IMR-90 (cell line): ENCODE results near the gene FUT7. TPM values are rescaled to one million over a fixed set of nuclear protein-coding genes. Genes with fewer than 3 reads are reported as not detected.

Source experiments
- ATAC-seq: fragments of 200-7000 bp; cut with Tn5 transposase; 2 replicates; pipeline ENCODE4 v1.9.1; 2020; ENCODE audit warnings: low read depth, mild to moderate bottlenecking, moderate library complexity
- BruUV-seq: library from RNA; stranded (reverse); fragments of 400-500 nt; replicated peaks from 2 replicates; lab custom pipeline; 2021; lab: Mats Ljungman, UMichigan
- CTCF ChIA-PET: fragments of 300-600 bp; formaldehyde crosslinking; extraction: SDS; loops from one replicate; lab custom pipeline; 2021; ENCODE audit warnings: antibody characterized with exemption; lab: Yijun Ruan, JAX
- POLR2A ChIA-PET: fragments of 300-600 bp; sonication (Branson Sonifier 250); formaldehyde crosslinking; loops from one replicate; lab custom pipeline; 2022; ENCODE audit warnings: antibody characterized with exemption; ENCODE audit not compliant: unreplicated experiment; lab: Charles Lee
- DNase-seq: peaks from one replicate; pipeline ENCODE4 v3.0.0; 2013
- H2AFZ ChIP-seq: replicated peaks from 2 replicates; pipeline ENCODE3; 2013; ENCODE audit warnings: low read length, mild to moderate bottlenecking; ENCODE audit not compliant: poor library complexity
- H2AK5ac ChIP-seq: 2 replicates; pipeline ENCODE4 v1.6.1; 2013; ENCODE audit warnings: low read depth, low read length, inconsistent platforms
- H2AK9ac ChIP-seq: replicated peaks from 2 replicates; pipeline ENCODE3; 2013; ENCODE audit warnings: mild to moderate bottlenecking, low read depth, low read length, moderate library complexity; ENCODE audit not compliant: poor library complexity
- H2BK120ac ChIP-seq: 2 replicates; pipeline ENCODE4 v1.6.1; 2013; ENCODE audit warnings: low read depth, low read length, inconsistent platforms
- H2BK15ac ChIP-seq: 3 replicates; pipeline ENCODE4 v1.6.1; 2013; ENCODE audit warnings: low read depth, low read length, inconsistent platforms
- H2BK20ac ChIP-seq: 2 replicates; pipeline ENCODE4 v1.6.1; 2013; ENCODE audit warnings: low read depth, mild to moderate bottlenecking, inconsistent platforms, low read length, moderate library complexity
- H2BK5ac ChIP-seq: 2 replicates; pipeline ENCODE4 v1.6.1; 2013; ENCODE audit warnings: mild to moderate bottlenecking, low read depth, low read length, inconsistent platforms; ENCODE audit not compliant: poor library complexity, severe bottlenecking
- H3K14ac ChIP-seq: replicated peaks from 2 replicates; pipeline ENCODE4 v1.6.1; 2013; ENCODE audit warnings: low read depth, low read length, inconsistent platforms
- H3K18ac ChIP-seq: 2 replicates; pipeline ENCODE4 v1.6.1; 2013; ENCODE audit warnings: low read depth, low read length, control low read depth
- H3K23ac ChIP-seq: 2 replicates; pipeline ENCODE4 v1.6.1; 2013; ENCODE audit warnings: low read depth, low read length, inconsistent platforms
- H3K27ac ChIP-seq: 2 replicates; pipeline ENCODE4 v1.5.1; 2013; ENCODE audit warnings: mild to moderate bottlenecking, control low read depth, low read length; ENCODE audit not compliant: insufficient read depth
- H3K27me3 ChIP-seq: 2 replicates; pipeline ENCODE4 v1.6.1; 2013; ENCODE audit warnings: low read length; ENCODE audit not compliant: control insufficient read depth, insufficient read depth
- H3K36me3 ChIP-seq: 2 replicates; pipeline ENCODE4 v1.6.1; 2013; ENCODE audit warnings: low read length, mixed read lengths; ENCODE audit not compliant: control insufficient read depth, insufficient read depth
- H3K4ac ChIP-seq: 2 replicates; pipeline ENCODE4 v1.6.1; 2013; ENCODE audit warnings: low read depth, low read length, inconsistent platforms
- H3K4me1 ChIP-seq: 2 replicates; pipeline ENCODE4 v1.6.1; 2013; ENCODE audit warnings: low read length, mixed read lengths; ENCODE audit not compliant: control insufficient read depth, insufficient read depth
- H3K4me2 ChIP-seq: 2 replicates; pipeline ENCODE4 v1.6.1; 2013; ENCODE audit warnings: low read depth, mild to moderate bottlenecking, control low read depth, low read length, moderate library complexity
- H3K4me3 ChIP-seq: 2 replicates; pipeline ENCODE4 v1.5.1; 2013; ENCODE audit warnings: low read depth, mild to moderate bottlenecking, control low read depth, low read length, moderate library complexity; ENCODE audit not compliant: insufficient read depth
- H3K56ac ChIP-seq: 2 replicates; pipeline ENCODE4 v1.6.1; 2013; ENCODE audit warnings: low read length, inconsistent platforms; ENCODE audit not compliant: insufficient read depth; ENCODE audit errors: extremely low read depth
- H3K79me1 ChIP-seq, 2 experiments: 2 replicates each; pipeline ENCODE4 v1.6.1; 2013; ENCODE audit warnings: low read length in 2 of 2, inconsistent platforms in 1 of 2, low read depth in 1 of 2
- H3K9ac ChIP-seq: 2 replicates; pipeline ENCODE4 v1.6.1; 2013; ENCODE audit warnings: low read depth, low read length, control low read depth
- H3K9me1 ChIP-seq: 2 replicates; pipeline ENCODE4 v1.6.1; 2013; ENCODE audit warnings: low read length, inconsistent platforms; ENCODE audit not compliant: insufficient read depth
- H3K9me3 ChIP-seq: 2 replicates; pipeline ENCODE4 v1.6.1; 2013; ENCODE audit warnings: low read length; ENCODE audit not compliant: control insufficient read depth, insufficient read depth
- H4K20me1 ChIP-seq: 2 replicates; pipeline ENCODE4 v1.6.1; 2013; ENCODE audit warnings: low read length, inconsistent platforms; ENCODE audit not compliant: insufficient read depth
- H4K5ac ChIP-seq: 2 replicates; pipeline ENCODE4 v1.6.1; 2013; ENCODE audit warnings: mild to moderate bottlenecking, low read depth, low read length, control low read depth
- H4K8ac ChIP-seq, 2 experiments: 2 replicates each; pipeline ENCODE4 v1.6.1; 2013; ENCODE audit warnings: low read depth in 2 of 2, low read length in 2 of 2, control low read depth in 1 of 2, inconsistent platforms in 1 of 2
- H4K91ac ChIP-seq: 2 replicates; pipeline ENCODE4 v1.6.1; 2013; ENCODE audit warnings: low read depth, low read length, inconsistent platforms; ENCODE audit not compliant: insufficient read depth
- CEBPB ChIP-seq: IDR thresholded peaks from 2 replicates; pipeline ENCODE4 v1.6.1; 2012; ENCODE audit warnings: low read depth, low read length, improper control_type of control experiment
- CHD1 ChIP-seq: IDR thresholded peaks from 2 replicates; pipeline ENCODE4 v1.6.1; 2012; ENCODE audit warnings: low read depth, low read length, improper control_type of control experiment
- MAZ ChIP-seq: IDR thresholded peaks from 2 replicates; pipeline ENCODE4 v1.6.1; 2012; ENCODE audit warnings: low read depth, mild to moderate bottlenecking, low read length, improper control_type of control experiment, moderate library complexity, borderline replicate concordance
- MXI1 ChIP-seq: IDR thresholded peaks from 2 replicates; pipeline ENCODE4 v1.6.1; 2012; ENCODE audit warnings: low read depth, mild to moderate bottlenecking, low read length, moderate library complexity, borderline replicate concordance
- RAD21 ChIP-seq: IDR thresholded peaks from 2 replicates; pipeline ENCODE4 v1.6.1; 2012; ENCODE audit warnings: low read length, improper control_type of control experiment
- SMC3 ChIP-seq: fragments of 150-350 bp; IDR thresholded peaks from 2 replicates; pipeline ENCODE4 v1.6.1; 2016; ENCODE audit warnings: low read depth, mild to moderate bottlenecking, antibody characterized with exemption, low read length, moderate library complexity
- WGBS, 2 experiments: methylation state at CpG; one replicate each; pipeline versions ENCODE4 v1.1.5 to v1.1.7; 2013; ENCODE audit warnings: missing lambda C conversion rate in 2 of 2; ENCODE audit not compliant: insufficient read length in 1 of 2; ENCODE audit errors: extremely low coverage in 2 of 2; 5-methylcytosine and 5-hydroxymethylcytosine counted together
- dilution Hi-C: fragments of 300-500 bp; cut with HindIII; formaldehyde crosslinking; loops from one replicate; pipeline ENCODE4 v1.14.3; 2018; ENCODE audit warnings: low sequenced_read_pairs; ENCODE audit not compliant: unreplicated experiment
- in situ Hi-C: fragments of 300-500 bp; cut with MboI; formaldehyde crosslinking; loops from 3 replicates; pipeline ENCODE4 v1.14.3; 2019; ENCODE audit warnings: low sequenced_read_pairs, inconsistent platforms, mixed read lengths
- intact Hi-C: fragments of 100-400 bp; cut with micrococcal nuclease; formaldehyde crosslinking; loops from 2 replicates; pipeline ENCODE4 v1.10.0; 2022
- polyA plus RNA-seq, 3 experiments: library from polyadenylated mRNA; depleted of rRNA; stranded (reverse); fragments of >200 nt; gene quantifications; 2 replicates each; pipeline ENCODE4 v1.2.3, GENCODE V29; 2012; ENCODE audit warnings: low replicate concordance in 1 of 3
- total RNA-seq: library from RNA; depleted of rRNA; stranded (reverse); fragments of >200 nt; gene quantifications from 2 replicates; pipeline ENCODE4 v1.2.3, GENCODE V29; 2012
- TF ChIP-seq, protein P1 (sequence below): conservative IDR thresholded peaks from 2 replicates; pipeline ENCODE4 v1.5.1; 2012; ENCODE audit warnings: mild to moderate bottlenecking, low read depth, low read length, improper control_type of control experiment

Gene FUT7
- total and polyA plus RNA-seq, 2 of the 4 experiments (the other 2 are of a cell fraction), result not detected

DNA sequence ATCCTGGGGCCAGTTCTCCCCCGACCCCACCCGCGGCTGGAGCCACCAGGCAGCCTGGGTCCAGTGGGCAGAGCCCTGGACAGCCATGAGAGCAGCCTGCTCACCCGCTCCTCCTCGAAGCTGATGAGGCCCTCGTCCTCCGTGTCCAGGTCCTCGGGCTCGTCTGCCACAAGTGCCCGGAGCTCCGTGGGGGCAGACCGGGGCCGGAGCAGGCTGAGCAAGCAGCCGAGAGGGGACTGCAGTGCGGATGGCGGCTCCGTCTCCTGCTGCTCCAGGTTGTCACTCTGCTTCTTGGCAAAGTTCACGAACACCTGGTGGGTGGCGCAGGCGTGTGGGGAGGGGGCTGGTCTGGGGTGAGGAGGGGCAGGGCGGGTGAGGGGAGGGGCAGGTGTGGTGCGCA, 23.6 kb downstream of the FUT7 start:
- no peak overlapping the region for H3K23ac ChIP-seq
- H3K18ac ChIP-seq, result no peak overlapping the region
- no peak overlapping the region for H3K56ac ChIP-seq
- H4K20me1 ChIP-seq, result peaks cover 8% of the 10 kb centered on the region
- no peak overlapping the region for H4K5ac ChIP-seq
- BruUV-seq, result no TSS peak
- H3K4ac ChIP-seq, result no peak overlapping the region
- H3K4me1 ChIP-seq, result peaks cover 11% of the 10 kb centered on the region
- no peak overlapping the region for H4K8ac ChIP-seq
- no peak for ATAC-seq
- no peak for DNase-seq
- CTCF ChIA-PET, result no interaction called here
- no peak overlapping the region for H2AK9ac ChIP-seq
- no peak overlapping the region for H2BK15ac ChIP-seq
- H3K79me1 ChIP-seq, result no peaks in the 10 kb centered on the region
- no peak overlapping the region for H3K4me2 ChIP-seq
- H4K91ac ChIP-seq, result no peak overlapping the region
- H3K9ac ChIP-seq, result no peak overlapping the region
- peaks cover 23% of the 10 kb centered on the region for H3K36me3 ChIP-seq
- H3K9me1 ChIP-seq, result peaks cover 5% of the 10 kb centered on the region; the same call in 1 of the 2 replicates
- dilution Hi-C loops (no loop called here), intact Hi-C loops (no loop called here), in situ Hi-C loops (no loop called here)
- POLR2A ChIA-PET, result no interaction called here
- no peaks in the 10 kb centered on the region for H3K27me3 ChIP-seq
- H2AK5ac ChIP-seq, result no peak overlapping the region; the same call in 1 of the 2 replicates
- H2AFZ ChIP-seq, result no peak overlapping the region
- H3K27ac ChIP-seq, result no peak overlapping the region
- H3K4me3 ChIP-seq, result no peak overlapping the region
- no peak overlapping the region for H2BK20ac ChIP-seq
- no peak overlapping the region for H2BK120ac ChIP-seq
- no peaks in the 10 kb centered on the region for H3K9me3 ChIP-seq
- no peak overlapping the region for H2BK5ac ChIP-seq
- TF ChIP-seq MAZ, result no peak
- no peak for TF ChIP-seq CEBPB
- TF ChIP-seq, protein P1, sequence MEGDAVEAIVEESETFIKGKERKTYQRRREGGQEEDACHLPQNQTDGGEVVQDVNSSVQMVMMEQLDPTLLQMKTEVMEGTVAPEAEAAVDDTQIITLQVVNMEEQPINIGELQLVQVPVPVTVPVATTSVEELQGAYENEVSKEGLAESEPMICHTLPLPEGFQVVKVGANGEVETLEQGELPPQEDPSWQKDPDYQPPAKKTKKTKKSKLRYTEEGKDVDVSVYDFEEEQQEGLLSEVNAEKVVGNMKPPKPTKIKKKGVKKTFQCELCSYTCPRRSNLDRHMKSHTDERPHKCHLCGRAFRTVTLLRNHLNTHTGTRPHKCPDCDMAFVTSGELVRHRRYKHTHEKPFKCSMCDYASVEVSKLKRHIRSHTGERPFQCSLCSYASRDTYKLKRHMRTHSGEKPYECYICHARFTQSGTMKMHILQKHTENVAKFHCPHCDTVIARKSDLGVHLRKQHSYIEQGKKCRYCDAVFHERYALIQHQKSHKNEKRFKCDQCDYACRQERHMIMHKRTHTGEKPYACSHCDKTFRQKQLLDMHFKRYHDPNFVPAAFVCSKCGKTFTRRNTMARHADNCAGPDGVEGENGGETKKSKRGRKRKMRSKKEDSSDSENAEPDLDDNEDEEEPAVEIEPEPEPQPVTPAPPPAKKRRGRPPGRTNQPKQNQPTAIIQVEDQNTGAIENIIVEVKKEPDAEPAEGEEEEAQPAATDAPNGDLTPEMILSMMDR, result no peak
- no peak for TF ChIP-seq SMC3
- TF ChIP-seq MXI1, result no peak
- no peak for TF ChIP-seq RAD21
- TF ChIP-seq CHD1, result no peak
- WGBS, 2 experiments, result 94% methylated on average over 6 of the region's 22 CpGs; no CpG with 5 or more reads in 1 of the 2 experiments
- H3K14ac ChIP-seq, result no peak overlapping the region
